Smooth muscle cell (in vitro differentiated cells): ENCODE results near the gene PDE4D. TPM values are rescaled to one million over a fixed set of nuclear protein-coding genes. Genes with fewer than 3 reads are reported as not detected.

Experiments
- DNase-seq: peaks from one replicate; lab custom pipeline; 2025; ENCODE audit not compliant: unreplicated experiment; lab: John Stamatoyannopoulos, UW
- H2AFZ ChIP-seq: fragments of 200-600 bp; sonication (generic); 2 replicates; pipeline ENCODE4 v1.6.0; 2016; ENCODE audit warnings: antibody characterized with exemption, low read depth, mild to moderate bottlenecking
- H3F3A ChIP-seq: fragments of 200-600 bp; sonication (generic); 2 replicates; pipeline ENCODE4 v1.6.0; 2017; ENCODE audit warnings: antibody characterized with exemption, low read depth
- H3K27ac ChIP-seq: fragments of 200-600 bp; sonication (generic); 2 replicates; pipeline ENCODE4 v1.5.1; 2016; ENCODE audit warnings: low read depth, mild to moderate bottlenecking
- H3K27me3 ChIP-seq: fragments of 200-600 bp; sonication (generic); 2 replicates; pipeline ENCODE4 v1.6.1; 2016; ENCODE audit warnings: low read depth, mild to moderate bottlenecking
- H3K36me3 ChIP-seq: fragments of 200-600 bp; sonication (generic); 2 replicates; pipeline ENCODE4 v1.5.1; 2016; ENCODE audit warnings: low read depth
- H3K4me1 ChIP-seq: fragments of 200-600 bp; sonication (generic); 2 replicates; pipeline ENCODE4 v1.5.1; 2016; ENCODE audit warnings: low read depth
- H3K4me2 ChIP-seq: fragments of 200-600 bp; sonication (generic); 2 replicates; pipeline ENCODE4 v1.6.0; 2016; ENCODE audit warnings: mild to moderate bottlenecking
- H3K4me3 ChIP-seq: fragments of 200-600 bp; sonication (generic); 2 replicates; pipeline ENCODE4 v1.5.1; 2016; ENCODE audit warnings: mild to moderate bottlenecking
- H3K79me2 ChIP-seq: fragments of 200-600 bp; sonication (generic); 2 replicates; pipeline ENCODE4 v1.6.0; 2016; ENCODE audit warnings: low read depth, mild to moderate bottlenecking
- H3K9ac ChIP-seq: fragments of 200-600 bp; sonication (generic); 2 replicates; pipeline ENCODE4 v1.6.0; 2016; ENCODE audit warnings: low read depth
- H3K9me3 ChIP-seq: fragments of 200-600 bp; sonication (generic); replicated peaks from 2 replicates; pipeline ENCODE4 v1.5.1; 2016; ENCODE audit warnings: low read depth
- H4K20me1 ChIP-seq: fragments of 200-600 bp; sonication (generic); 2 replicates; pipeline ENCODE4 v1.6.0; 2016; ENCODE audit warnings: low read depth
- WGBS: methylation state at CpG from one replicate; pipeline ENCODE4 v1.1.7; 2016; ENCODE audit warnings: low lambda C conversion rate; 5-methylcytosine and 5-hydroxymethylcytosine counted together
- polyA plus RNA-seq: library from polyadenylated mRNA; unstranded; fragments of >200 nt; fragmentation: Nextera tagmentation; extraction: Ambion mirVana; gene quantifications from 2 replicates; pipeline ENCODE4 v1.2.1, GENCODE V29; 2016
- total RNA-seq: library from RNA; depleted of rRNA; stranded (reverse); fragments of >200 nt; gene quantifications from 2 replicates; pipeline ENCODE4 v1.2.3, GENCODE V29; 2014
- TF ChIP-seq, protein P1 (sequence below): fragments of 200-600 bp; sonication (generic); IDR thresholded peaks from 2 replicates; pipeline ENCODE4 v1.5.1; 2017; ENCODE audit warnings: borderline replicate concordance, mild to moderate bottlenecking, antibody characterized with exemption; ENCODE audit not compliant: insufficient read depth, poor library complexity, severe bottlenecking

The PDE4D gene
- total and polyA plus RNA-seq, 2 experiments from 2014 or later, result 16.4 to 61.0 TPM

- Histone ChIP-seq H3K4me3 (no peak overlapping the region), H3K79me2 (no peaks in the 10 kb centered on the region), H4K20me1 (no peaks in the 10 kb centered on the region), H3K27me3 (no peaks in the 10 kb centered on the region), H3K27ac (no peak overlapping the region), H3K4me2 (no peak overlapping the region), H3F3A (no peaks in the 10 kb centered on the region), H3K9ac (no peak overlapping the region), H3K4me1 (no peaks in the 10 kb centered on the region), H2AFZ (no peak overlapping the region), H3K36me3 (no peaks in the 10 kb centered on the region), H3K9me3 (no peaks in the 10 kb centered on the region)
- WGBS, result 80% methylated on average over 9 of the region's 9 CpGs
- no peak for DNase-seq
- TF ChIP-seq, protein P1, sequence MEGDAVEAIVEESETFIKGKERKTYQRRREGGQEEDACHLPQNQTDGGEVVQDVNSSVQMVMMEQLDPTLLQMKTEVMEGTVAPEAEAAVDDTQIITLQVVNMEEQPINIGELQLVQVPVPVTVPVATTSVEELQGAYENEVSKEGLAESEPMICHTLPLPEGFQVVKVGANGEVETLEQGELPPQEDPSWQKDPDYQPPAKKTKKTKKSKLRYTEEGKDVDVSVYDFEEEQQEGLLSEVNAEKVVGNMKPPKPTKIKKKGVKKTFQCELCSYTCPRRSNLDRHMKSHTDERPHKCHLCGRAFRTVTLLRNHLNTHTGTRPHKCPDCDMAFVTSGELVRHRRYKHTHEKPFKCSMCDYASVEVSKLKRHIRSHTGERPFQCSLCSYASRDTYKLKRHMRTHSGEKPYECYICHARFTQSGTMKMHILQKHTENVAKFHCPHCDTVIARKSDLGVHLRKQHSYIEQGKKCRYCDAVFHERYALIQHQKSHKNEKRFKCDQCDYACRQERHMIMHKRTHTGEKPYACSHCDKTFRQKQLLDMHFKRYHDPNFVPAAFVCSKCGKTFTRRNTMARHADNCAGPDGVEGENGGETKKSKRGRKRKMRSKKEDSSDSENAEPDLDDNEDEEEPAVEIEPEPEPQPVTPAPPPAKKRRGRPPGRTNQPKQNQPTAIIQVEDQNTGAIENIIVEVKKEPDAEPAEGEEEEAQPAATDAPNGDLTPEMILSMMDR, result no peak
Measured at GRCh38 chr5:59161221-59162105, 732.1 kb downstream of the PDE4D start.

- H3K4me1 ChIP-seq, result no peaks in the 10 kb centered on the region
- H3K4me2 ChIP-seq, result no peak overlapping the region
- TF ChIP-seq, protein P1, result no peak
Measured at GRCh38 chr5:59158637-59159391, 734.7 kb downstream of the PDE4D start.

DNA sequence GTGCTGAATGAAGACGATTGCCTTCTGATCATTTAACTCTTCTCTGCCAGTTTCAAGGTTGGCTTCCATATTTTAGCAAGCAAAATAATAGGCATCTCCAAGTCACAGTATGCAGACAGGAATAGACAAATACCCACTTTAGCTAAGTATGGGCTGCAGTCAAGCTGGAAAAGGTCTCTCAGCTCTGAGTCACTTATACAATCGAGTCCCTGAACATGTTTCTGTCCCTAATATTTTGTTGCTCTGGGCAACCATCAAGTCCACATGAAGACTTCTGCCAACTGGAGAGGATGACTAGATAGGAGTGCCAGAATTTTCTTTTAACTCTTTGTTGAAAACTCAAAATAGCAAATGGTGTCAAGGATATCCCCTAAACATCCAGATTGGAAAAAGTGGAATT, 735.4 kb downstream of the PDE4D start:
- no peaks in the 10 kb centered on the region for H3K4me1 ChIP-seq
- H3K79me2 ChIP-seq, result no peaks in the 10 kb centered on the region
- TF ChIP-seq, protein P1, result no peak
- no peak overlapping the region for H2AFZ ChIP-seq
- DNase-seq, result no peak
- no peak overlapping the region for H3K27ac ChIP-seq
- no peaks in the 10 kb centered on the region for H3F3A ChIP-seq
- 77% methylated on average over 2 of the region's 2 CpGs for WGBS
- no peak overlapping the region for H3K4me3 ChIP-seq
- no peaks in the 10 kb centered on the region for H4K20me1 ChIP-seq
- H3K9me3 ChIP-seq, result no peaks in the 10 kb centered on the region
- no peaks in the 10 kb centered on the region for H3K27me3 ChIP-seq
- H3K36me3 ChIP-seq, result no peaks in the 10 kb centered on the region
- no peak overlapping the region for H3K4me2 ChIP-seq
- H3K9ac ChIP-seq, result no peak overlapping the region

More at GRCh38 chr5:59158637-59159391, 734.7 kb downstream of the PDE4D start:
- Histone ChIP-seq H3K27ac (no peak overlapping the region), H3K4me3 (no peak overlapping the region), H3K9me3 (no peaks in the 10 kb centered on the region), H3F3A (no peaks in the 10 kb centered on the region), H2AFZ (no peak overlapping the region), H3K27me3 (no peaks in the 10 kb centered on the region), H3K36me3 (no peaks in the 10 kb centered on the region), H4K20me1 (no peaks in the 10 kb centered on the region), H3K9ac (no peak overlapping the region), H3K79me2 (no peaks in the 10 kb centered on the region)
- 70% methylated on average over 2 of the region's 2 CpGs for WGBS
- DNase-seq, result no peak
